ENCODE results near the gene NHLH1.

Gene NHLH1

DNA sequence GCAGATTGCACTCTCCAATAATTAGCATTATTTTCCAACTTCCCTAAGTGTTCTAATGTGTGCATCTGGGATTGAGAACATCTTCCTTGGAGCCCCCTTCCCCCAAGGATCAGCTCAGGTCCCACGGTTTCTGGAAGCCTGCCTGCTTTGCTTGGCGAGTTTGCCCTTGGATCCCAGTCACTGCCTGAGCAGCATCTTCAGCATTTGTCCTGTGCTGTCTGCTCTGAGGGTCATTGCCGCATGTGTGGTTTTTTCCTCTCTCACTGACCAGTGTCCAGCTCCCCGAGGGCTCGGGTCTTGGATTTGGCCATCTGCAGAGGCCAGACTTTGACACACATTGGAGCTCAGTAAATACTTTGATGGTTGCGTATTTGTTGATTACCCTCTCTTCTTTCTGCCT is 51.6 kb downstream of the NHLH1 start:
- no peak overlapping the region for H2BK5ac ChIP-seq (ENCODE audit: low read length)
- H3K23ac ChIP-seq (ENCODE audit: low read depth, low read length, poor library complexity): no peak overlapping the region
- no peak overlapping the region for H3K4ac ChIP-seq (ENCODE audit: low read length)
- no peak overlapping the region for H3K4me2 ChIP-seq (ENCODE audit: insufficient read depth, low read length, poor library complexity, severe bottlenecking)
- H2BK120ac ChIP-seq (ENCODE audit: low read depth, low read length): no peak overlapping the region
- peaks cover 22% of the 10 kb centered on the region for H3K79me1 ChIP-seq (ENCODE audit: low read depth, low read length)
- no peak overlapping the region for H4K8ac ChIP-seq (ENCODE audit: low read depth, low read length)
- no peaks in the 10 kb centered on the region for H3K9me3 ChIP-seq (replicated peaks in 1 of 2; ENCODE audit: control insufficient read depth in 2 of 2, insufficient read depth in 1 of 2, low read depth in 1 of 2, low read length in 2 of 2)
- no CpG with 5 or more reads among the region's 6 CpGs for WGBS, 2 donors (ENCODE audit: extremely low coverage in 2 of 2, insufficient read length in 2 of 2, insufficient replicate concordance in 1 of 2)
- no peak overlapping the region for H2AFZ ChIP-seq (ENCODE audit: low read length)
- no peak for DNase-seq (ENCODE audit: low spot score)
- H3K36me3 ChIP-seq (replicated peaks in 1 of 2; ENCODE audit: control insufficient read depth in 2 of 2, insufficient read depth in 2 of 2, low read length in 2 of 2): peaks cover 58 to 99% of the 10 kb centered on the region in 2 donors
- peaks cover 6 to 8% of the 10 kb centered on the region in 2 donors for H3K4me1 ChIP-seq (ENCODE audit: control insufficient read depth in 2 of 2, insufficient read depth in 1 of 2, low read depth in 1 of 2, low read length in 2 of 2)
- no peak overlapping the region for H3K27ac ChIP-seq (replicated peaks; ENCODE audit: low read length)
- H2AK5ac ChIP-seq (ENCODE audit: low read depth, low read length): no peak overlapping the region
- H3K27me3 ChIP-seq (ENCODE audit: control insufficient read depth in 3 of 3, insufficient read depth in 3 of 3, low read depth in 1 of 3, low read length in 3 of 3): no peaks in the 10 kb centered on the region
- no peak overlapping the region for H2BK12ac ChIP-seq (ENCODE audit: low read length)
- H3K4me3 ChIP-seq (ENCODE audit: low read length in 2 of 2): no peak overlapping the region
- no peak overlapping the region for H4K91ac ChIP-seq (ENCODE audit: low read depth, low read length, poor library complexity)
- H3K14ac ChIP-seq (ENCODE audit: low read length): no peak overlapping the region
- no peak overlapping the region for H3K18ac ChIP-seq (ENCODE audit: low read length)
- H3K9ac ChIP-seq (ENCODE audit: low read depth, low read length, poor library complexity): no peak overlapping the region
- no peak overlapping the region for H2BK15ac ChIP-seq (ENCODE audit: low read length)

DNA sequence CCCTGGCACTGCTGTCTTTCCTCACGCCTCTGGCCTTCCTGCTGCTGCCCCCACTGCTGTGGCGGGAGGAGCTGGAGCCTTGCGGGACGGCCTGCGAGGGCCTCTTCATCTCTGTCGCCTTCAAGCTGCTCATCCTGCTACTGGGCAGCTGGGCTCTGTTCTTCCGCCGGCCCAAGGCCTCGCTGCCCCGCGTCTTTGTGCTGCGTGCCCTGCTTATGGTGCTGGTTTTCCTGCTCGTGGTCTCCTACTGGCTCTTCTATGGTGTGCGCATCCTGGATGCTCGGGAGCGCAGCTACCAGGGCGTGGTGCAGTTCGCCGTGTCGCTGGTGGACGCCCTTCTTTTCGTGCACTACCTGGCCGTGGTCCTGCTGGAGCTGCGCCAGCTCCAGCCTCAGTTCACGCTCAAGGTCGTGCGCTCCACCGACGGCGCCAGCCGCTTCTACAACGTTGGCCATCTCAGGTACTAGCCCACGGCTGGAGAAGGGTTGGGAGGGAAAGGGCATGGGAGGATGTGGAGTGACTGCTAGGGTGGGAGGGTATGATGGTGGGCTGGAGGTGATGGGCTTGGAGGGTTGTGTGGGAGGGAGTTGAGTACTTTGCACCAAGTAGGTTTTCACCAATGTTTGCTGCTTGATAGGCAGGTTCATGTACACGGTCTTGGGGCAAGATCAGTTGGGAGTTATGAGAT is 52.4 kb downstream of the NHLH1 start:
- no peak for DNase-seq (ENCODE audit: low spot score)
- Histone ChIP-seq H3K36me3 (replicated peaks in 1 of 2; ENCODE audit: control insufficient read depth in 2 of 2, insufficient read depth in 2 of 2, low read length in 2 of 2) (peaks cover 65 to 100% of the 10 kb centered on the region in 2 donors), H3K14ac (ENCODE audit: low read length) (no peak overlapping the region), H3K27me3 (ENCODE audit: control insufficient read depth in 3 of 3, insufficient read depth in 3 of 3, low read depth in 1 of 3, low read length in 3 of 3) (no peaks in the 10 kb centered on the region), H3K27ac (replicated peaks; ENCODE audit: low read length) (no peak overlapping the region), H4K8ac (ENCODE audit: low read depth, low read length) (no peak overlapping the region), H3K9ac (ENCODE audit: low read depth, low read length, poor library complexity) (no peak overlapping the region), H2BK15ac (ENCODE audit: low read length) (no peak overlapping the region), H3K4me2 (ENCODE audit: insufficient read depth, low read length, poor library complexity, severe bottlenecking) (no peak overlapping the region), H4K91ac (ENCODE audit: low read depth, low read length, poor library complexity) (no peak overlapping the region), H2AK5ac (ENCODE audit: low read depth, low read length) (no peak overlapping the region), H2BK120ac (ENCODE audit: low read depth, low read length) (no peak overlapping the region), H3K4ac (ENCODE audit: low read length) (no peak overlapping the region), H3K23ac (ENCODE audit: low read depth, low read length, poor library complexity) (peak overlapping the region; percentile 35), H3K9me3 (replicated peaks in 1 of 2; ENCODE audit: control insufficient read depth in 2 of 2, insufficient read depth in 1 of 2, low read depth in 1 of 2, low read length in 2 of 2) (no peaks in the 10 kb centered on the region), H3K4me3 (ENCODE audit: low read length in 2 of 2) (peak overlapping the region in 1 of 2 donors; percentile 33), H2BK5ac (ENCODE audit: low read length) (no peak overlapping the region), H3K79me1 (ENCODE audit: low read depth, low read length) (peaks cover 22% of the 10 kb centered on the region), H3K4me1 (ENCODE audit: control insufficient read depth in 2 of 2, insufficient read depth in 1 of 2, low read depth in 1 of 2, low read length in 2 of 2) (peaks cover 2 to 5% of the 10 kb centered on the region in 2 donors), H2AFZ (ENCODE audit: low read length) (no peak overlapping the region), H3K18ac (ENCODE audit: low read length) (no peak overlapping the region), H2BK12ac (ENCODE audit: low read length) (no peak overlapping the region)
- WGBS, 2 donors (ENCODE audit: extremely low coverage in 2 of 2, insufficient read length in 2 of 2, insufficient replicate concordance in 1 of 2): no CpG with 5 or more reads among the region's 34 CpGs

DNA sequence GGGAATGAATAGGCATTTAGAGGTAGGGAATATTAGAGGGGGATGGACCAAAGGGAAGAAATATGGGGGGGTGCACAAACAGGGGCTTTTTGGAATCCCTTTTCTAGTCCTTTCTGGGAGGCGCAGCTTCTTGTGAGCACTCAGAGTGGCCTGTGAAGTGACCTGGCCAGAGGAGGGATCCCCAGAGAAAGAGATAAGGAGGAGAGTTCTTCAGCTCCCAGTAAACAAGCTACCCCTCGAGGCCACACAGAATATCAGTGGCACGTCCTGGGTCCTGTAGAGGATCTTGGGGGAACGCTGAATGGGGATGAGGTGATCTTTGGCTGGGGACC is 52.9 kb downstream of the NHLH1 start:
- no peak overlapping the region for H2AFZ ChIP-seq (ENCODE audit: low read length)
- H4K8ac ChIP-seq (ENCODE audit: low read depth, low read length): no peak overlapping the region
- no peak overlapping the region for H3K23ac ChIP-seq (ENCODE audit: low read depth, low read length, poor library complexity)
- H3K4me1 ChIP-seq (ENCODE audit: control insufficient read depth in 2 of 2, insufficient read depth in 1 of 2, low read depth in 1 of 2, low read length in 2 of 2): peaks cover 0 to 3% of the 10 kb centered on the region in 2 donors
- peaks cover 70 to 100% of the 10 kb centered on the region in 2 donors for H3K36me3 ChIP-seq (replicated peaks in 1 of 2; ENCODE audit: control insufficient read depth in 2 of 2, insufficient read depth in 2 of 2, low read length in 2 of 2)
- no peak overlapping the region for H3K4ac ChIP-seq (ENCODE audit: low read length)
- H3K4me3 ChIP-seq (ENCODE audit: low read length in 2 of 2): no peak overlapping the region
- no peaks in the 10 kb centered on the region for H3K9me3 ChIP-seq (replicated peaks in 1 of 2; ENCODE audit: control insufficient read depth in 2 of 2, insufficient read depth in 1 of 2, low read depth in 1 of 2, low read length in 2 of 2)
- no peak overlapping the region for H2BK120ac ChIP-seq (ENCODE audit: low read depth, low read length)
- peaks cover 22% of the 10 kb centered on the region for H3K79me1 ChIP-seq (ENCODE audit: low read depth, low read length)
- H3K27ac ChIP-seq (replicated peaks; ENCODE audit: low read length): no peak overlapping the region
- no peak overlapping the region for H2AK5ac ChIP-seq (ENCODE audit: low read depth, low read length)
- no peak overlapping the region for H2BK15ac ChIP-seq (ENCODE audit: low read length)
- no peak overlapping the region for H2BK12ac ChIP-seq (ENCODE audit: low read length)
- H4K91ac ChIP-seq (ENCODE audit: low read depth, low read length, poor library complexity): no peak overlapping the region
- H3K27me3 ChIP-seq (ENCODE audit: control insufficient read depth in 3 of 3, insufficient read depth in 3 of 3, low read depth in 1 of 3, low read length in 3 of 3): no peaks in the 10 kb centered on the region
- H3K9ac ChIP-seq (ENCODE audit: low read depth, low read length, poor library complexity): no peak overlapping the region
- no peak overlapping the region for H3K4me2 ChIP-seq (ENCODE audit: insufficient read depth, low read length, poor library complexity, severe bottlenecking)
- no peak overlapping the region for H3K18ac ChIP-seq (ENCODE audit: low read length)
- no peak overlapping the region for H3K14ac ChIP-seq (ENCODE audit: low read length)
- WGBS, 2 donors (ENCODE audit: extremely low coverage in 2 of 2, insufficient read length in 2 of 2, insufficient replicate concordance in 1 of 2): no CpG with 5 or more reads among the region's 4 CpGs
- no peak for DNase-seq (ENCODE audit: low spot score)
- H2BK5ac ChIP-seq (ENCODE audit: low read length): no peak overlapping the region

DNA sequence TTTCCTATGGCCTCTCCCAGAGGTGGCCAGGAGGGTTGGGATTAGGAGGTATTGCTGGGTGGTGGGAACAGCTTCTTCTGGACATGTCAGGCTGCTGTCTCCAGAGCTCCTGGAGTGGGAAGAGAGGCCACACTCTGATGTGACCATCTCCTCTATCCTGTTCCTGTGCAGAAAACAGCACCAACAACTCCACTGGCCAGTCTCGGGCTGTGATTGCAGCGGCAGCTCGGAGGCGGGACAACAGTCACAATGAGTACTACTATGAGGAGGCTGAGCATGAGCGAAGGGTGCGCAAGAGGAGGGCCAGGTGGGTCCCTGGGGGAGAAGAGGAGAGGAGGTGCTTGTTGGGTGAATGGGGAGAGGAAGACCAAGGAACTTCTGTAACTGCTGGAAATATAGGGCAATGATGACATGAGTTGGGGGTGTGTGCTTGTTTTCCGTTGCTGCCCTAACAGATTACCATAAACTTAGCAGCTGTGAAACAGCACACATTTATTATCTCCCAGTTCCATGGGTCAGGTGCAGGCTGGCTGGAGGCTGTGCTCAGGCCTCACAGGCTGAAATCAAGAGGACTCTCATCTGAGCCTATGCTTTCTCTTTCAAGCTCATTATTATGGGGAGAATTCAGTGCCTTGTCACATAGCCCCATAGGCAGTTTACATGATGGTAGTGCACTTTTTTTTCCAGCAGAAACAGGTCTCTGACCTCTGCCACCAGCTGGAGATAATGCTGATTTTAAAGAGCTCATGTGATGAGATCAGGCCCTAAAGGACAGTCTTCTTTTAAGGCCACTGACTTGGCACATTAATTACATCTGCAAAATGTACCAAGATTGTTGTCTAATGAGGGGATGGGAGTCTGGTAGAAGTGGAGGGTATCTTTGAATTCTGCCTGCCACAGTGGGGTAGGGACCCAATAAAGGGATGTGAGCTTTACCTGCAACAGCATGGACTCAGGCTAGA is 54.3 kb downstream of the NHLH1 start:
- H2BK5ac ChIP-seq (ENCODE audit: low read length): no peak overlapping the region
- H2BK120ac ChIP-seq (ENCODE audit: low read depth, low read length): no peak overlapping the region
- no peak overlapping the region for H3K18ac ChIP-seq (ENCODE audit: low read length)
- no peak overlapping the region for H3K4me3 ChIP-seq (ENCODE audit: low read length in 2 of 2)
- H3K27me3 ChIP-seq (ENCODE audit: control insufficient read depth in 3 of 3, insufficient read depth in 3 of 3, low read depth in 1 of 3, low read length in 3 of 3): no peaks in the 10 kb centered on the region
- peaks cover 75 to 99% of the 10 kb centered on the region in 2 donors for H3K36me3 ChIP-seq (replicated peaks in 1 of 2; ENCODE audit: control insufficient read depth in 2 of 2, insufficient read depth in 2 of 2, low read length in 2 of 2)
- H3K23ac ChIP-seq (ENCODE audit: low read depth, low read length, poor library complexity): no peak overlapping the region
- no peak overlapping the region for H4K8ac ChIP-seq (ENCODE audit: low read depth, low read length)
- H4K91ac ChIP-seq (ENCODE audit: low read depth, low read length, poor library complexity): no peak overlapping the region
- no peak overlapping the region for H3K4me2 ChIP-seq (ENCODE audit: insufficient read depth, low read length, poor library complexity, severe bottlenecking)
- no peaks in the 10 kb centered on the region for H3K9me3 ChIP-seq (replicated peaks in 1 of 2; ENCODE audit: control insufficient read depth in 2 of 2, insufficient read depth in 1 of 2, low read depth in 1 of 2, low read length in 2 of 2)
- H2BK12ac ChIP-seq (ENCODE audit: low read length): no peak overlapping the region
- H3K14ac ChIP-seq (ENCODE audit: low read length): no peak overlapping the region
- no peak for DNase-seq (ENCODE audit: low spot score)
- H3K27ac ChIP-seq (replicated peaks; ENCODE audit: low read length): no peak overlapping the region
- no peak overlapping the region for H2BK15ac ChIP-seq (ENCODE audit: low read length)
- H2AFZ ChIP-seq (ENCODE audit: low read length): no peak overlapping the region
- H3K4ac ChIP-seq (ENCODE audit: low read length): no peak overlapping the region
- no peaks in the 10 kb centered on the region for H3K4me1 ChIP-seq (ENCODE audit: control insufficient read depth in 2 of 2, insufficient read depth in 1 of 2, low read depth in 1 of 2, low read length in 2 of 2)
- H2AK5ac ChIP-seq (ENCODE audit: low read depth, low read length): no peak overlapping the region
- no CpG with 5 or more reads among the region's 7 CpGs for WGBS, 2 donors (ENCODE audit: extremely low coverage in 2 of 2, insufficient read length in 2 of 2, insufficient replicate concordance in 1 of 2)
- H3K9ac ChIP-seq (ENCODE audit: low read depth, low read length, poor library complexity): no peak overlapping the region
- H3K79me1 ChIP-seq (ENCODE audit: low read depth, low read length): peaks cover 14% of the 10 kb centered on the region

All from neuronal stem cell (in vitro differentiated cells).